KG1 (cell line): ENCODE results near the gene MAEA.
"Not testable (repeated sequence)": the region's sequence is repeated elsewhere in the genome, so short reads cannot be mapped to it uniquely, and the experiment has no call there.

Experiments used
- DNase-seq: peaks from one replicate; lab custom pipeline; 2025; lab: John Stamatoyannopoulos, UW

The MAEA gene

GRCh38 chr4:1279253-1279652 is 10.4 kb upstream of the MAEA start:
- no peak for DNase-seq

GRCh38 chr4:1283711-1284110 is 6.0 kb upstream of the MAEA start:
- no peak for DNase-seq

GRCh38 chr4:1285151-1285789 is 4.4 kb upstream of the MAEA start:
- DNase-seq = no peak

- DNase-seq = no peak
Observed at GRCh38 chr4:1285790-1286553, 3.7 kb upstream of the MAEA start.

GRCh38 chr4:1288786-1289185 is 905 bp upstream of the MAEA start:
- no peak for DNase-seq

GRCh38 chr4:1290165-1290977 is 680 bp downstream of the MAEA start:
- no peak for DNase-seq

- DNase-seq = no peak
Observed at GRCh38 chr4:1291091-1291490, 1.4 kb downstream of the MAEA start.

- no peak for DNase-seq
Observed at GRCh38 chr4:1291996-1292702, 2.5 kb downstream of the MAEA start.

- not testable (repeated sequence) for DNase-seq
Observed at GRCh38 chr4:1292703-1293011, 3.0 kb downstream of the MAEA start.

- DNase-seq = no peak
Observed at GRCh38 chr4:1293531-1293941, 3.8 kb downstream of the MAEA start.

GRCh38 chr4:1293991-1294390 is 4.3 kb downstream of the MAEA start:
- no peak for DNase-seq

- DNase-seq = no peak
Observed at GRCh38 chr4:1294424-1294823, 4.7 kb downstream of the MAEA start.

GRCh38 chr4:1294891-1295290 is 5.2 kb downstream of the MAEA start:
- no peak for DNase-seq

GRCh38 chr4:1295405-1296055 is 5.8 kb downstream of the MAEA start:
- DNase-seq = no peak

- DNase-seq = no peak
Observed at GRCh38 chr4:1296324-1297022, 6.8 kb downstream of the MAEA start.

GRCh38 chr4:1297023-1297395 is 7.3 kb downstream of the MAEA start:
- DNase-seq = no peak

- DNase-seq = no peak
Observed at GRCh38 chr4:1297456-1298325, 8.0 kb downstream of the MAEA start.

GRCh38 chr4:1298461-1298860 is 8.8 kb downstream of the MAEA start:
- DNase-seq = no peak

GRCh38 chr4:1299301-1299860 is 9.7 kb downstream of the MAEA start:
- no peak for DNase-seq
